ENCODE data around the gene CMTM8. TPM values are rescaled to one million over a fixed set of nuclear protein-coding genes. Genes with fewer than 3 reads are reported as not detected.

CMTM8 gene
- total and polyA plus RNA-seq, 11 donors = 1.7 to 12.1 (median 3.6) TPM

DNA sequence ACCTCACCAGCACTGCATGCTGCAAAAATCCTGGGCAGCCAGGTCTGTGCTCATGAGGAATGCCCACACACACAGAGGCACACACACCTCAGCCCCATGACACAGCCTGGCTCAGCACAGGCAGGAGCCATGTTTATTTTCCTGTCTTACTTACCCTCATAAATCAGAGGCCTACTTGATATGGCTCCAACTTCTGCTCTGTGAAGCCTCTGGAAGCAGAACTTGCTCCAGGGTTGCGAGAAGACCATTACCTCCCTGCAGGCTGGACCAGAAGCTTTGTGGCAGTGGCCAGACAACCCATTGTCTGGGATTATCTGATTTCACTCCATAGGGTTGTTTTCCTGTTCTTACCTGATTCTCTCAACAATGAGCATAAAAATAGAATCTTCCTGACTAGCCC is 43.8 kb upstream of the CMTM8 start:
- H3K36me3 ChIP-seq = no peaks in the 10 kb centered on the region
- 43 to 89% (median 70%) methylated on average over 1 of the region's 1 CpG for WGBS, 4 donors
- DNase-seq = peak in 1 of 5 donors; percentile 10
- H3K4me3 ChIP-seq = no peak overlapping the region
- no peaks in the 10 kb centered on the region for H3K9me3 ChIP-seq
- intact Hi-C loops (cut with DNase I) = loop anchor here in 2 of 10 donors (5.0 kb wide), 1 partner anchor 43 kb away; the partner anchor contains the start of gene CMTM8 (in 2 of the 2)
- peak in 3 of 4 donors; percentile 29 to 39 (median 33) for ATAC-seq
- H3K27me3 ChIP-seq = no peaks in the 10 kb centered on the region
- TF ChIP-seq POLR2A (IDR thresholded peaks at IDR 0.05) = no peak
- TF ChIP-seq, protein P1, sequence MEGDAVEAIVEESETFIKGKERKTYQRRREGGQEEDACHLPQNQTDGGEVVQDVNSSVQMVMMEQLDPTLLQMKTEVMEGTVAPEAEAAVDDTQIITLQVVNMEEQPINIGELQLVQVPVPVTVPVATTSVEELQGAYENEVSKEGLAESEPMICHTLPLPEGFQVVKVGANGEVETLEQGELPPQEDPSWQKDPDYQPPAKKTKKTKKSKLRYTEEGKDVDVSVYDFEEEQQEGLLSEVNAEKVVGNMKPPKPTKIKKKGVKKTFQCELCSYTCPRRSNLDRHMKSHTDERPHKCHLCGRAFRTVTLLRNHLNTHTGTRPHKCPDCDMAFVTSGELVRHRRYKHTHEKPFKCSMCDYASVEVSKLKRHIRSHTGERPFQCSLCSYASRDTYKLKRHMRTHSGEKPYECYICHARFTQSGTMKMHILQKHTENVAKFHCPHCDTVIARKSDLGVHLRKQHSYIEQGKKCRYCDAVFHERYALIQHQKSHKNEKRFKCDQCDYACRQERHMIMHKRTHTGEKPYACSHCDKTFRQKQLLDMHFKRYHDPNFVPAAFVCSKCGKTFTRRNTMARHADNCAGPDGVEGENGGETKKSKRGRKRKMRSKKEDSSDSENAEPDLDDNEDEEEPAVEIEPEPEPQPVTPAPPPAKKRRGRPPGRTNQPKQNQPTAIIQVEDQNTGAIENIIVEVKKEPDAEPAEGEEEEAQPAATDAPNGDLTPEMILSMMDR (IDR thresholded peaks at IDR 0.05) = no peak
- peak overlapping the region in 7 of 12 donors; percentile 2 to 63 (median 25) for H3K27ac ChIP-seq
- peaks cover 0 to 19% (median 8%) of the 10 kb centered on the region in 12 donors for H3K4me1 ChIP-seq

DNA sequence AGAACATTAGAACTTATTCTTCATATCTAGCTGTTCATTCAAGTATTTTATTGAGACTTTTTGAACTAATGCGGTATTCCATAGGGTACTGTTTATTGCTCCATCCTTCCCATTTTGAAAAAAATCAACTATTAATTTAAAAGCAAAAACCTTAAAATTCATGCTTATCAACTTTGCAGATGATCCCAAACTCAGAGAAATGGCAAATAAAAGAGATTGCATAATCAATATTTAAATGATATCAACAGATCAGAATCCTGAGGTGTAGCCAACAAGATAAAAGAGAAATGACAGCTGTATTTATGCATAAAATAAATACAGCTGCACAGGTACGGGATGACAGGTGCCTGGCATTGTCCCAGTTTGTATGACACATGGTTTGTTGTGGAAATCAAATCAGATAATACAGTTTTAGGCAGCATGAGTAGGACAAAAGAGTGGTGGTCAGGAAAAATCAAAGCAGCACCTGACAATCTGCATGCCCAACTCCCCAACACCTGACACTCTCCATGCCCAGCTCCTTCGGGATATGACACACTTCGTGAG is 42.4 kb upstream of the CMTM8 start:
- Histone ChIP-seq H3K27ac (no peak overlapping the region), H3K36me3 (no peaks in the 10 kb centered on the region), H3K27me3 (no peaks in the 10 kb centered on the region), H3K9me3 (no peaks in the 10 kb centered on the region), H3K4me3 (no peak overlapping the region), H3K4me1 (peaks cover 0 to 33% (median 18%) of the 10 kb centered on the region in 12 donors)
- TF ChIP-seq POLR2A (IDR thresholded peaks at IDR 0.05) = no peak
- TF ChIP-seq, protein P1 (IDR thresholded peaks at IDR 0.05) = no peak
- DNase-seq (no peak), ATAC-seq (no peak)
- WGBS, 4 donors = 84 to 90% (median 87%) methylated on average over 4 of the region's 4 CpGs
- intact Hi-C loops (cut with DNase I) = loop anchor here in 2 of 10 donors (5.0 kb wide), 1 partner anchor 41 kb away; the partner anchor contains the start of gene CMTM8 (in 2 of the 2)

DNA sequence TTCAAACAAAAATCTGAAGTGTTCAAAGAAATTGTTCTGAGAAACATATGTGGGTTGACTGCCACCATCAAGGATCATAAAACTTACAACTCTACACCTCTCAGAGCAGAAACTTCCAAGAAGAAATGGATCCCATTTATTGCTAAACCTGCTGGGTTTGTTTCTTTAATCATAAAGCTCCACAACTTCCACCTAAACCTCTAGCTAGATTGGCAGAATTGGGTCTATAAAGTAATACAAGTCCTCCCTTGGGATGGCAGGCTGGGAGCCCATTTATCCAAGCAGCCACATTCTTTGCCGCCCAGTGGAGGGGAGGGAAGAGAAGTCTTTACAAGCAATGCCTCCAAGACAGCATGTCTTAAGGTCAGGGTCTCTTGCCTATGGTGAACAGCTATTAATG is 40.5 kb upstream of the CMTM8 start:
- ATAC-seq = no peak
- intact Hi-C loops (cut with DNase I) = loop anchor here in 2 of 10 donors (5.0 kb wide), 1 partner anchor 39 kb away; the partner anchor contains the start of gene CMTM8 (in 2 of the 2)
- WGBS, 4 donors = 88 to 100% (median 95%) methylated on average over 1 of the region's 1 CpG
- Histone ChIP-seq H3K9me3 (no peaks in the 10 kb centered on the region), H3K36me3 (no peaks in the 10 kb centered on the region), H3K4me1 (peaks cover 0 to 48% (median 30%) of the 10 kb centered on the region in 12 donors), H3K27ac (no peak overlapping the region), H3K27me3 (no peaks in the 10 kb centered on the region), H3K4me3 (no peak overlapping the region)
- no peak for TF ChIP-seq POLR2A (IDR thresholded peaks at IDR 0.05)
- TF ChIP-seq, protein P1 (IDR thresholded peaks at IDR 0.05) = no peak
- no peak for DNase-seq

DNA sequence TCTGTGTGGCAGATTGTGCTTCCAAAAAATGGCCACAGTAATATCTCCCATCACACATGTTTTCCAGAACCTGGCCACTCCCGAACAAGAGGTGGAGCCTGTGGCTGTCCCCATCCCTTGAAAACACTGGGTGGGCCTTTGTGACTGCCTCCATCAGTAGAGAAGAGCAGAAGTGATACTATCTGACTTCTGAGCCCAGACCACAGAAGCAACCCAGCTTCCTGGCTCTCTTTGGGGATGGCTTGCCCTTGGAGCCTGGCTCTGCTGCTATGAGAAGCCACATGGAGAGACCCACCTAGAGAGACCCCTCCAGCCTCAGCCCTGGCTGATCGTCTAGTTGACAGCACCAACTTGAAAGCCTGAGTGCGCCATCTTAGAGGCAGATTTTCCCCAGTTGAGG is 39.8 kb upstream of the CMTM8 start:
- TF ChIP-seq POLR2A (IDR thresholded peaks at IDR 0.05) = no peak
- TF ChIP-seq, protein P1 (IDR thresholded peaks at IDR 0.05) = no peak

More for the DNA sequence above, 39.8 kb upstream of the CMTM8 start:
- Histone ChIP-seq H3K36me3 (no peaks in the 10 kb centered on the region), H3K4me3 (no peak overlapping the region), H3K4me1 (peaks cover 0 to 48% (median 30%) of the 10 kb centered on the region in 12 donors), H3K27me3 (no peaks in the 10 kb centered on the region), H3K9me3 (no peaks in the 10 kb centered on the region), H3K27ac (peak overlapping the region in 1 of 12 donors; percentile 2)
- ATAC-seq = no peak
- 88 to 93% (median 92%) methylated on average over 3 of the region's 3 CpGs for WGBS, 4 donors
- no peak for DNase-seq
- intact Hi-C loops (cut with DNase I) = loop anchor here in 2 of 10 donors (5.0 kb wide), 1 partner anchor 39 kb away; the partner anchor contains the start of gene CMTM8 (in 2 of the 2)
